ENCODE results near the gene OLA1. TPM values are rescaled to one million over a fixed set of nuclear protein-coding genes. Genes with fewer than 3 reads are reported as not detected.

Gene OLA1
- polyA plus RNA-seq, 4 donors, result 131 to 172 (median 151) TPM

DNA sequence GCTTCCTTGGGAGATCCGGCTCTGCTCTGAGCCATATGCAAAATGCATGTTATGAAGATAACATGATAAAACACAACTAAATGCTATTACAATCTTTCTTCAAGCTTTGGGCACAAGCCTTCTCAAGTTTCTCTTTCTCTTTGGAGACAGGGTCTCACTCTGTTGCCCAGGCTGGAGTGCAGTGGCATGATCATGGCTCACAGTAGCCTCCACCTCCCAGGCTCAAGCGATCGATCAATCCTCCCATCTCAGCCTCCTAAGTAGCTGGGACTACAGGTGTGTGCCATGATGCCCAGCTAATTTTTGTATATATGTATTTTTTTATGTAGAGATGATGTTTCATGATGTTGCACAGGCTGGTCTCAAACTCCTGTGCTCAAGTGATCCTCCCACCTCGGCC, 175.5 kb downstream of the OLA1 start:
- DNase-seq (ENCODE audit: low read depth in 4 of 4, low spot score in 2 of 4), result no peak

DNA sequence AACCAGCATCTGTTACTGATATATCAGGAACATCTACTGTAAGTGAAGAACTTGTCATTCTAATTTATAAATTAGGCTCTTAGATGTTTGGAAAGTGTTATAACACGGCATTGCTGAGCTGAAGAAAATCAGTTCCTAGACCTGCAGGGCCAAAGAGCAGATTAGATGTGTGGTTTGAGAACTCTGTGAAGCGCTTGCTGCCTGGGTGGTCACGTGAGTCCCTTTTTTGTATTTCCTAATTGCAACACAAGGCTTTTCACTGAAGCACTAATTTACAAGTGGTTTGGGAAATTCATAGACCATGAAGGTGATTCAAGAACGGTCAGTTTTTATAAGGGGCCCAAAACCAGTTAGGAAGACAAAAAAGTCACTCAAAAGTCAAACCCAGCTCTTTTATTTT, 176.3 kb downstream of the OLA1 start:
- DNase-seq (ENCODE audit: low read depth in 4 of 4, low spot score in 2 of 4), result no peak

DNA sequence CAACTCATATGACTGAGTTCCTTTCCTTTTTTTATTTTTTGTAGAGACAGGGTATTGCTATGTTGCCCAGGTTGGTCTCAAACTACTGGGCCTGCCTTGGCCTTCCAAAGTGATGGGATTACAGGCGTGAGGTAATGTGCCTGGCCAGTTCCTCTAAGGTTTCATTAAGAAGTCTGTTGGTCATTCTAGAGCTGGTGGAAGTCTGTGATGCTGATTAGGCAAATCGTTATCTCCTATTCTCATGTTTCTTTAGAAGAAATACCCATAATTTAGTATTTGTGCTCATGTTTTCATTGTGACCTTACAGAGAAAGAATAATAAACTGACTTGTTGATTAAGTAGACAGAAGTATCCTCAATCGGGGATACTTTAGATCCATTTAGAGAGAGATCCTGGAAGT, 177.0 kb downstream of the OLA1 start:
- DNase-seq (ENCODE audit: low read depth in 4 of 4, low spot score in 2 of 4), result no peak

DNA sequence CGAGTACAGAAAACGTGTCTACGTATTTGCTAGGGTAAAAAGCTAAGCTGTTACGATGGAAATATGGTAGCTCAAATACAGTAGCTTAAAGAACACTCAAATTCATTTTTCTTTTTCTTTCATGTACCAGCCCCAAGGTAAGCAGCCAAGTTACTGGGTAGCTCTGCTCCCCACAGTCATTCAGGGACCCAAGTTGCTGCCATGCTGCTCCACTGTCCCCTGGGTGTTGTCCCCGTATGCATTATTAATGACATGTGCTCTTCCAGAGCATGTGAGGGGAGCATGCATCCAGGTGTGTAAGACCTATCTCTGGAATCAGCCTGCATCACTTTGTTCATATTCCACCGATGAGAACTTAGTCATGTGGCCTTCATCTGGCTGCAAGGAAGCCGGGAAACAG, 178.1 kb downstream of the OLA1 start:
- DNase-seq (ENCODE audit: low read depth in 4 of 4, low spot score in 2 of 4), result no peak

DNA sequence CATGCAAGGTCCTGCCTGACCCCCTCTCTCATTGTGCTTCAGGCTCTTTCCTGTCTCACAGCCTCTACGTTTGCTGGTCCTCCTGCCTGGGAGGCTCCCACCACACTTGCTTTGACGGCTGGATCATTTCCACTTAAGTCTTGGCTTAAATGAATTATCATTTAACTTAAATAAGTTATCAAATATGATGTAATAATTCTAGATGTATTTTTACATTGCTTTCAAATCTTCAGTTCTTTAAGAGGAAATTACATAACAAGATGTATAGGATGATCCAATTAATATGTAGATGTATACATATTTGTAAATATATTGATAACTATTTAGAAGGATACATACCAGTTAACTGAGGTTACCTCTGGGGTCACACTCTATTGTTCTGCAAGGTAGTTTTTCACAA, 180.5 kb downstream of the OLA1 start:
- DNase-seq (ENCODE audit: low read depth in 4 of 4, low spot score in 2 of 4), result no peak

DNA sequence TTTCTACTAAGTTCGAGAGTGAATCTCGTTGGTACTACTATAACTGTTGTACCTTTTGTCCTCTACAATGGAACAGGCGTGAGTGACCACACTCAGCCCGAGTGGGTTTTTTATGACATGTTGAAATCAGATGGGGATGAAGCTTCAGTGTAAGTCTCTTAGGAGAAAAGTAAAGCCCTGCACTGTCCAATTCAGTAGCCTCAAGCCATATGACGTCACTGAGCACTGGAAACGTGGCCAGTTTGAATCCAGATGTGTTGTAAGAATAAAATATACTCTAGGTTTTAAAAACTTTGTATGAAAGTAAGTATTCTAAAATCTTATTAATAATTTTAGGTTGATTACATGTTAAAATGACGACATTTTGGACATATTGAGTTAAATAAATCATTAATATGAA, 181.5 kb downstream of the OLA1 start:
- no peak for DNase-seq (ENCODE audit: low read depth in 4 of 4, low spot score in 2 of 4)

DNA sequence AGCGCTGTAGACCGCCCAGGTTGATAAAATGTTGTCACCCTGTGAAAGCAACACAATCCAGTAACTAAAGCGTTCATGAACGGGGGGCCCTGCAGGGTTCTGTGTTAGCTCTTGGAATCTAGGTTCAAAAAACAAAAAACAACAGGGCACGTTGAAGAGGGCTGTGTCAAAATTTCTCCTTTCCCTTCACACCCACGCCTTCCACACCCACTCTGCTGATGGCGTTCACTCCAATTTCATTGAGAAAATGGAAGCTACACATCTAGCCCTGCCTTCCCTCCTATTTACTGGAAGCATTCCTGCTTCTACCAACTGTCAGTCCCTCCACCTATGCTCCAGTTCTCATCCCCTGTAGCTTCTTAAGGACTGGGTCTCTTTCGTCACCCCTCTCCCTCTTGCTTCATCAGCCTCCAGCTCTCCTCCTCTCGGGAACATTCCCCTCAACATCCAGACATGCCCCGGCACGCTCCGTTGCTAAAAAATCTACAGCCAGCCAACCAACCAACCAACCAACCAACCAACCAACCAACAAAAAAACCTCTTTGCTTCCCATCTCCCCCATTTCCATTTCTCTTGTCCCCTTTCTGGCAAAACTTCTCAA, 184.7 kb downstream of the OLA1 start:
- DNase-seq (ENCODE audit: low read depth in 4 of 4, low spot score in 2 of 4), result no peak

DNA sequence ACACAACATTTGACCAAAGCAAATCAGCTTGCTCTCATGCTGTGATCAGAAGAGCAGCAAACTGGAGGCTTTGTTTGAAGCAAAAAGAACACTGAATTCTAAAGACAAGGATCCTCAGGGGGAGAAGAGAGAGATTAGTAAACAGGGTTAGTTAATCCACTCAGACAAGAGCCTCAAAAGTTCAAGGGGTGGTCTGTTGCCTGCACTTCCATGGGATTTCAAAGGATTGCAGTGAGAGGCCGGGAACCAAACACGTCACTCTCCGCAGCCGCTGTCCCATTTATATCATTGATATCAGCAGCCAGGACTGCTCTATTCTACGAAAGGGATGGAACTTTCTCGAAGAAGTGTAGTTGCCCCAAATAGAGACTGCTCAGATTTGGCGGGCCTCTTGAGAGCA, 185.4 kb downstream of the OLA1 start:
- DNase-seq (ENCODE audit: low read depth in 4 of 4, low spot score in 2 of 4), result no peak

DNA sequence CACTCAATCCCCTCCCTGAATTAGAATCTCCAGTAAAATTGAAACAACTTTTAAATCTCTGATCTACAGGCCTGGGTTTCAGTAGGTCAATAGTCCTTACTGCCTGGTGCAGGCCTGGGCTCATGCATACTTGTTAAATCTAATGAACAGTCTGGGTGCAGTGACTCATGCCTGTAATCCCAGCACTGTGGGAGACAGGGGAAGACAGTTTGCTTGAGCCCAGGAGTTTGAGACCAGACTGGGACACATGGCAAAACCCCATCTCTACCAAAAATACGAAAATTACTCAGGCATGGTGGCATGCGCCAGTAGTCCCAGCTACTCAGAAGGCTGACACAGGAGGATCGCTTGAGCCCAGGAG, 188.5 kb downstream of the OLA1 start:
- no peak for DNase-seq (ENCODE audit: low read depth in 4 of 4, low spot score in 2 of 4)

DNA sequence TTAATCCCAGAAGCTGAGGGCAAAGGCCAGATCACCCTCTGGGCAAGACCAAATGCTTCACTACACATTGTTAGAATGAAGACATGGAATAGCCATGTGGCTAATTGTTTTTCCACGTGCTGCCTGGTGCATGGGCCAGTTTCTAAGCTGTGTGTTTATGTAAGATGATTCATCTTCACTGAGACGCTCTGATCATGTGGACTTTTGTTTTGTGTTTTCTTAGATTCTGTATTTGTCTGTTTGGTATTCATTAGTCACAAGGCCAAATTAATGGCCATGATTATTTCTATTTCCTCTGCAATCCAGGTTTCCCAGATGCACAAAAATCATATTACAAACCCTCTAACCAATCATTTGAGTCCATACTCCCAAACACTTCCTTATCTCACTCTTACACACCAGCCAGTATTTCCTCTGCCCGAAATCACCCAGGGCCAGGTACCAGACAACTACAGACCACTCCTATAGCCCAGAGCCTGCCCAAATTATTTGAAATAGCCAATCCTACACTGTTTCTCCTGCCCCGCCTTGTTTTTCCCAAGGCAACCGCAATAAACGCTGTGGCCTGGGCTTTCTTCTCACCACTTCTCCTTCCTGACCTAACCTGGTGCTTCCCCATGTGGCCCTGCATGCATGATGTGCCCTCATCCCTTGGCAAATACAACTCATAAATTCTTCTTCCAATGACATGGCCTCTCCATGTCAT, 189.0 kb downstream of the OLA1 start:
- DNase-seq (ENCODE audit: low read depth in 4 of 4, low spot score in 2 of 4), result no peak

DNA sequence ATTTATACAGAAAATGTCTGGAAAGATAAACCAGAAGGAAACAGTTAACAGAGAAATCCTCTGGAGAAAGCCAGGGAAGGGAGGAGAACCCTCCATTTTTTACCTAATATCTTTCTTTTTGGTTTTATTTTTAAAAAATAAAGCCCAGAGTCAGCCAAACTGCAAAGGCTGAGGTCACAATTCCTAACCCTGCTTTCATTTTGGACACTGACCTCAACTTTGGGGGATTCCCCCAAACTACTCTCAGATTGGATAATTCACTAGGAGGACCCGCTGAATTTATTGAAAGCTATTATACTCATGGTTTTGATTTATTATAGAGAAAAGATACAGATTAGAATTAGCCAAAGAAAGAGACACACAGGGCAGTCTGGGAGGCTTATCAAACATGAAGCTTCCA, 189.9 kb downstream of the OLA1 start:
- DNase-seq (ENCODE audit: low read depth in 4 of 4, low spot score in 2 of 4), result no peak

DNA sequence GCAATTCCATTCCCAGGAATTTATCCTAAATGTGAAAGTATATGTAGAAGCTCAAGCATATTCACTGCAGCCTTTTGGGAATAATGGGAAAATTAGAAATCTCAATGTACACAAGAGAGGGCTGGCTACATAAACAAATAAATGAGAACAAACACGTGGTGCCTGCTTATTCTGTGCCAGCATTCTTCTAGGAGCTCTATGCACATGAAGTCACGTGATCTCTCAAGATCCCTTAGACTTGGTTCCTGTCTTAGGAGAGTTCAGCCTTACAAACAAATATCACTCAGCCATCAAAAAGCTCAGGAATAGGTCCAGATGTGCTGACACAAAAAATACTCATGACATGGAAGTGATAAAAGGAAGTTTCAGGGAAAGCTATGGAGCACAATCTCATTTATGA, 190.3 kb downstream of the OLA1 start:
- DNase-seq (ENCODE audit: low read depth in 4 of 4, low spot score in 2 of 4), result no peak

DNA sequence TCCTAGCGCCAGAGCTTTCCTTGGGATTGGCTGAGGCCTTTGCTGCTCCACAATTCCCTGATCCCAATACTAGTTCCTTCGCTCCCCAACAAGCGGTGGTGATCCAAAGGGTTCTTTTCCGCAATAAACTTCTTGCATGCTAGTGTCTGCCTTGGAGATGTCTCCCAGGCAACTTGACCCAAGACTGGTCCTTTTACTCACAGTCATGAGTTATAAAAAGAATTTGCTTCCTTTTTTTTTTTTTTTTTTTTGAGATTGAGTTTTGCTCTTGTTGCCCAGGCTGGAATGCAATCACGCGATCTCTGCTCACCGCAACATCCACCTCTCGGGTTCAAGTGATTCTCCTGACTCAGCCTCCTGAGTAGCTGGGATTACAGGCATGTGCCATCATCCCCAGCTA, 193.4 kb downstream of the OLA1 start:
- DNase-seq (ENCODE audit: low read depth in 4 of 4, low spot score in 2 of 4), result no peak

DNA sequence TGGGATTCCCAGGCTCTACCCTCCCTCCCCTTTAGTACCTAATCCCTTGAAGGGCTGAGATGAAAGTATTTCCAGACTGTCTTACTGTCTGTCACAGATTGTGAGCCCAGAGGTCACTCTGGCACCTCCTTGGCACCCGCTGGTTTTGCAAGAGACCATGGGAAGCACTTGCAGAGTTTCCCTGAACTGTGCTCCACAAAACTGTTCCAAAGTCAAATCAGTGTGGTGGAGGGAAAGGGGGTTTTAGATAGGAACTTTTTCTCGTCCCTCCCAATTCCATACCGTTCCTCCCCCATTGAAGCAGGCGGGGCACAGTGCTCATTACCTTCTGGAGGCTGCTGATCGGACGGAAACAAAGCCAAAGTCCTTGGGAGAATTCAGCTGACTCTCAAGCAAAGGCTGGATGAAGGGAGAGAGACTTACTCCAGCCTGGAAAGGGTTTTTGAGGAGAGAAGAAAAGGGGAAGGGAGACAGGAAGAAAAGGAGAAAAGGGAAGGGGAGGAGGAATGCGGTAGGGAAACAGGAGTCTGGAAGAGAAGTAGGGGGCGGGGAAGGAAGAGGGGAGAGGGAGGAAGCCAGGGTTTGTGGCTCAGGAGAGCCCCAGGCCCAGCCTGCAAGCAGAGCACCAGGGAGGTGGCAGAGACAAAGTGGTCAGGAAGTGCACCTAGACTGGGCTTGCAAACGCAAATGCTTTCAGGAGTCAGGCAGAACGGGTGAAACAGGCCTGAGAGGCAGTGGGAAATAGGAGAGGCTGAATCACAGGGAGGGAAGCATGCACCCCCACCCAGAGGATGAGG, 194.8 kb downstream of the OLA1 start:
- no peak for DNase-seq (ENCODE audit: low read depth in 4 of 4, low spot score in 2 of 4)

DNA sequence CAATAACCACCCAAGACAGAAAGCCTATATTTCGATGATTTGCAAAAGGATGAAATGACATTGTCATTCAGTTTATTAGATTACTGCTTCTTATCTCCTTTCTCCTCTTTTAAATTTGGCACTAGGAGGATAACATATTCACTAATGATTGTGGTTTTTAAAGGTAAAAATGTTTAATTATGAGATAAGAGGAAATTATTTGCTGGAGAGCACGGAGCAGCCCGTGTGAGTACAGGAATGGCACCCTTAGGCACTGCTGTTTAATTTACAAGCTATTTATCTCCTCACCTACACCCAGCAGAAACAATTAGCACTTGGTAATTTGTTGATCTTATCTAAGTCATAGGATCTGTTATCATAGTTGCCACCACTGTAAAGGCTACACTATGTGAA, 195.8 kb downstream of the OLA1 start:
- no peak for DNase-seq (ENCODE audit: low read depth in 4 of 4, low spot score in 2 of 4)

DNA sequence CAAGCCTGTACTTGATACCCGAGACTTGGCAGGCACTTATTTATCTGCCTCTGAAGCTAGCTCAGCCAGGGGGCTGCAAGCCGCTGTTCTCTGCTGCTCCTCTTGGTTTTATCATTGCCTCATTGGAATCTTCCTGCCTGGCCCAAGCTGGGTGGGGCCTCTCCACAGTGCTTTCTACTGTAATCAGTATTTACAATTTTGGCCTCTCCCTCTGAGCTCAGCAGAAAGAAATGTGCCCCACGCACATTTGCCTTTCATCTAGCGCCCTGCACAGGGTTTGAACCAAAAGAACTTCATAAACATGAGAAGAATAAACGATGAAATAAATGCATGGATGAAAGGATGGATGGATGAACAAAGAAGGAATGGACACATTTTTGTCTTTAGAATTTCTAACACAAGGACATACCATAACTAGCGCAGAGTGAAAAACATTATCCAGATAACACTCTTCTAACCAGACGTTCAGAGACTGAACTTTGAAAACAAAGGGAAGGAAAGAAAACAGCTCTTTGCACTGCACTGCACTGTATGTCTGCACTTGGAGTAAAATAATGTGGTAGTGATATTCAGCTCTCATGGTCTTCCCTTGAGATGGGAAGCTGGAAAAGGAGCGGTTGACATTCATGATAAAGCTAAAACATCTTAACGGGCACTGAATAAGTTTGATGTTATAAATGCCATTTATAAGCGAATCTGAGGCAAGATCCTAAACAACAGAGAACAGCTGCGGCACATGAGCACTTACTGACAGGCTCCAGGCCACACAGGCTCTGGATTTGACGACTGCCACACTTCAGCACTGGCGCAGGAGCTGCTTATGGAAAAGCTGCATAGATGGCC, 196.4 kb downstream of the OLA1 start:
- DNase-seq (ENCODE audit: low read depth in 4 of 4, low spot score in 2 of 4), result no peak

DNA sequence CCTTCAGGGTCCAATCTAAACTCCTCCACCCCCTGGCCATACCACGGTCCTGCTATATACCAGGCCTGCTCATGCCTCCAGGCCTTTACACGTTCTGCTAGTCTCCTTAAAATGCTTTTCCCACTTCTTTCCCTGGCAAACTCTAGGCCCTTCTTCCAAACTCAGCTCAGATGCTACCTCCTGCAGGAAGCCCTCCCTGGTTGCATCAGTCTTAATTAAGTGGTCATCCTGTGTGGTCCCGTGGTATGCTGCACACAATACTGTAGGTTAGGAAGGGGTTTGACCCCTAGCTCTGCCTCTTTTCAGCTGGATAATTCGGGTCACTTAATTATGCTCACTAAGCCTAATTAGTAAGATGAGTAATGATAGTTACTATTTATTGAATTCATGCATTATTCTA, 197.3 kb downstream of the OLA1 start:
- no peak for DNase-seq (ENCODE audit: low read depth in 4 of 4, low spot score in 2 of 4)

DNA sequence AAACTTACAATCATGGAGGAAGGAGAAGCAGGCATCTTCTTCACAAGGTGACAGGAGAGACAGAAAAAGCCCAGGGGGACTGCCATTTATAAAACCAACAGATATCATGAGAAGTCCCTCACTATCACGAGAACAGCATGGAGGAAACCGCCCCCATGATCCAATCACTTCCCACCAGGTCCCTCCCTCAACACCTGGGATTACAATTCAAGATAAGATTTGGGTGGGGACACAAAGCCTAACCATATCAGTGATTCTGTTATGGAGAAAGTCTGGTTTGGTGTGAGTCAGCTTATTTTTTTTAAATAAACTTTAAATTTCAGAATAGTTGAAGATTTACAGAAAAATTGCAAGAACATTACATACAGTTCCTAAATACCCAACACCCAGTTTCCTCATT, 198.4 kb downstream of the OLA1 start:
- DNase-seq (ENCODE audit: low read depth in 4 of 4, low spot score in 2 of 4), result no peak

DNA sequence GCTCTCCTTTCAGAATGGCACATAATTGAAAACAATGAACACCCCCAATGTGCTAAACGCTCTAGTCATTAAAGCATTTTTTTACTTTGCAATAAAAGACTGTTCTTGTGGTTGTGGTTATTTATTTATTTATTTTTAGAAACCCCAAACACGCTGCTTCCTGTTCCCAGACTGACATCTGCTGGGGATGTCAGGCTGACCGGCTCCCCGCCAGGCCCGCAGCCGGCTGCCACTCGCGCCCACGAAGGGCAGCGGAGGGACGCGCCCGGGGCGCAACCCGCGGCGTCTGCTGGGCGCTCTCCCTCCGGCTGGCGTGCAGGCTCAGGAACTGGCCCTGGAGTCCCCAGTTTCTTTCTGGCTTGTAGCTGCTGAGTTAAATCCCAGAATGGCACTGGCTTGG, 200.1 kb downstream of the OLA1 start:
- no peak for DNase-seq (ENCODE audit: low read depth in 4 of 4, low spot score in 2 of 4)

DNA sequence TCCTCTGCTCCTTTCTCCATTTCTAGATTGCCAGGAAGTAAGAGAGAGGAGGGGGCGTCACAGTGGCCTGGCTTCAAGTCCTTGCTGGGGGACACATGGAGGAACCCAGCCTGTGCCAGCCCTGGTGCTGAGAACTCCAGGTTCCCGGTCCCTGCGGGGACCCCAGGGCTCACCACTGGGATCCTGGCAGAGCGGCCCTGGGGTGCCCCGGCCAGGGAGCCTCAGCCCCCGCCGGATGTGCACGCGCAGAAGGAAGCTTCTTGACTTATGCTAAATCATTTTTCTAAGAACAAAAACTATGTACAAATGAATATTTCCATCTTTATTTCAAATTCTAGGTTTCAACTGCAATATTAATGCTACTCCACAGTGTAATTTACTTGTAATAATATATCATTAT, 200.6 kb downstream of the OLA1 start:
- no peak for DNase-seq (ENCODE audit: low read depth in 4 of 4, low spot score in 2 of 4)

DNA sequence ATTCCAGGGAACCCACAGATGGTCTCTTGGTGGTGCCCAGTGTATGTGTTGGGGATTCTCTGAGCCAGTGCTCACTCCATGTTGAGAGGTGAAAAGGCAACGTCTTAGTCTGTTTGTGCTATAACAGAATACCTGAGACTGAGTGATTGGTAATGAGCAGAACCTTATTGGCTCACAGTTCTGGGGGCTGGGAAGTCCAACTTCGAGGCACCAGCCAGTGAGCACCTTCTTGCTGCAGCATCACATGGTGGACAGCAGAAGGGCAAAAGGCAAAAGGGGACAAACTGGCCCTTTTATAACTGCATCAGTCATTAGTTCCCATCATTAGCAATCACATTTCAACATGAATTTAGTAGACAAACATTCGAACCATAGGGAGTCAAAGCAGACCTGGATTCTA, 202.2 kb downstream of the OLA1 start:
- DNase-seq (ENCODE audit: low read depth in 4 of 4, low spot score in 2 of 4), result no peak
